K562 (cell line): ENCODE measurements around the gene TDRD9. TPM values are rescaled to one million over a fixed set of nuclear protein-coding genes. Genes with fewer than 3 reads are reported as not detected.

Experiments
- ATAC-seq: fragments of 200-7000 bp; cut with Tn5 transposase; 3 replicates; pipeline ENCODE4 v1.9.1; 2020; ENCODE audit warnings: moderate library complexity
- BruUV-seq: library from RNA; stranded (reverse); fragments of 400-500 nt; replicated peaks from 2 replicates; lab custom pipeline; 2021; lab: Mats Ljungman, UMichigan
- CTCF ChIA-PET: fragments of 300-600 bp; formaldehyde crosslinking; extraction: SDS; loops from one replicate; lab custom pipeline; 2021; ENCODE audit warnings: low intra/inter-chr PET ratio; lab: Yijun Ruan, JAX
- POLR2A ChIA-PET: fragments of 300-600, 350-650 bp; sonication (Branson Sonifier 250); formaldehyde crosslinking; extraction: SDS; loops from one replicate; lab custom pipeline; 2021; ENCODE audit warnings: antibody characterized with exemption, inconsistent platforms; lab: Yijun Ruan, JAX
- DNase-seq, 4 experiments: peaks; one replicate each; pipeline versions ENCODE4 v3.0.0 to v3.0.0-alpha.2; 2011 to 2018; ENCODE audit warnings: low spot score in 3 of 4, mixed read lengths in 3 of 4; ENCODE audit errors: extremely low read depth in 1 of 4
- FAIRE-seq: peaks from 2 replicates; lab custom pipeline; 2011; peaks lifted over from hg19 to GRCh38; lab: Jason Lieb, UNC
- H2AFZ ChIP-seq: 2 replicates; pipeline ENCODE4 v1.6.0; 2011; ENCODE audit warnings: low read depth, low read length, control low read depth, inconsistent platforms
- H3K27ac ChIP-seq: fragments of 200-600 bp; 3 replicates; pipeline ENCODE4 v1.8.0; 2011; ENCODE audit warnings: low read depth, mild to moderate bottlenecking, control low read depth, inconsistent platforms, low read length, moderate library complexity, mixed read lengths; ENCODE audit errors: extremely low read depth
- H3K27me3 ChIP-seq, 2 experiments: fragments of 300-600 bp in 1 of 2; 2 replicates in 1 of 2; 3 replicates in 1 of 2; pipeline versions ENCODE4 v1.6.0 to v1.8.0; 2011; ENCODE audit warnings: inconsistent platforms in 2 of 2, low read length in 2 of 2, mild to moderate bottlenecking in 1 of 2, mixed read lengths in 1 of 2, moderate library complexity in 1 of 2; ENCODE audit not compliant: control insufficient read depth in 2 of 2, insufficient read depth in 2 of 2
- H3K36me3 ChIP-seq: fragments of 300-600 bp; 3 replicates; pipeline ENCODE4 v1.8.0; 2011; ENCODE audit warnings: mild to moderate bottlenecking, low read length, inconsistent platforms; ENCODE audit not compliant: control insufficient read depth, insufficient read depth
- H3K4me1 ChIP-seq, 2 experiments: fragments of 200-600 bp in 1 of 2; replicated peaks in 1 of 2; 2 replicates in 1 of 2; 3 replicates in 1 of 2; pipeline versions ENCODE4 v1.5.1 to v1.8.0; 2011; ENCODE audit warnings: inconsistent platforms in 2 of 2, low read length in 2 of 2, mild to moderate bottlenecking in 1 of 2, mixed read lengths in 1 of 2, moderate library complexity in 1 of 2; ENCODE audit not compliant: control insufficient read depth in 2 of 2, insufficient read depth in 2 of 2
- H3K4me2 ChIP-seq: 2 replicates; pipeline ENCODE4 v1.6.1; 2011; ENCODE audit warnings: low read length, control low read depth, inconsistent platforms, mixed read lengths; ENCODE audit not compliant: insufficient read depth
- H3K4me3 ChIP-seq: fragments of 200-600 bp; sonication (generic), shearing (Covaris generic); 2 replicates; pipeline ENCODE4 v1.5.1; 2016; ENCODE audit warnings: control low read depth, inconsistent platforms
- H3K79me2 ChIP-seq: fragments of 200-600 bp; 3 replicates; pipeline ENCODE4 v1.8.0; 2011; ENCODE audit warnings: low read length, inconsistent platforms; ENCODE audit not compliant: control insufficient read depth, insufficient read depth
- H3K9ac ChIP-seq, 2 experiments: 2 replicates each; pipeline versions ENCODE4 v1.6.0 to v1.6.1; 2011; ENCODE audit warnings: low read depth in 2 of 2, low read length in 2 of 2, control low read depth in 1 of 2, inconsistent platforms in 1 of 2, mild to moderate bottlenecking in 1 of 2, mixed read lengths in 1 of 2; ENCODE audit not compliant: insufficient read depth in 1 of 2
- H3K9me1 ChIP-seq: one replicate; pipeline ENCODE4 v1.6.0; 2011; ENCODE audit warnings: inconsistent platforms, mild to moderate bottlenecking, low read length, moderate library complexity; ENCODE audit not compliant: control insufficient read depth, insufficient read depth
- H3K9me3 ChIP-seq: replicated peaks from 2 replicates; pipeline ENCODE4 v1.5.1; 2011; ENCODE audit warnings: low read depth, low read length, inconsistent platforms; ENCODE audit not compliant: control insufficient read depth, insufficient read depth
- H4K20me1 ChIP-seq: replicated peaks from 2 replicates; pipeline ENCODE4 v1.6.1; 2011; ENCODE audit warnings: low read length, inconsistent platforms, mixed read lengths; ENCODE audit not compliant: control insufficient read depth, insufficient read depth
- FOXA3 ChIP-seq, 2 experiments: fragments of 450-650 bp in 1 of 2; sonication (generic) in 1 of 2; formaldehyde crosslinking; IDR thresholded peaks in 1 of 2; conservative IDR thresholded peaks in 1 of 2; 2 replicates each; pipeline versions ENCODE4 v1.4.0 to v1.8.0; 2020 to 2022; ENCODE audit warnings: mild to moderate bottlenecking in 2 of 2, missing genetic modification reagents in 1 of 2
- HDAC6 ChIP-seq: IDR thresholded peaks from 2 replicates; pipeline ENCODE4 v1.6.1; 2012; ENCODE audit warnings: low read depth, mild to moderate bottlenecking, control low read depth, inconsistent platforms, low read length, moderate library complexity
- NCOR1 ChIP-seq: fragments of 450-650 bp; IDR thresholded peaks from 2 replicates; pipeline ENCODE4 v1.6.1; 2016; ENCODE audit warnings: mild to moderate bottlenecking, moderate library complexity
- SRSF1 ChIP-seq: fragments of 200-400 bp; formaldehyde crosslinking; IDR thresholded peaks from 2 replicates; pipeline ENCODE4 v1.6.1; 2017; ENCODE audit warnings: mild to moderate bottlenecking, low read depth, low read length, moderate library complexity
- TAF9B ChIP-seq: fragments of 450-650 bp; IDR thresholded peaks from 2 replicates; pipeline ENCODE4 v1.6.1; 2018; ENCODE audit warnings: mild to moderate bottlenecking; ENCODE audit not compliant: partially characterized antibody
- ZNF431 ChIP-seq: sonication (generic); formaldehyde crosslinking; IDR thresholded peaks from 2 replicates; pipeline ENCODE4 v1.8.0; 2022; ENCODE audit warnings: mild to moderate bottlenecking, missing genetic modification reagents
- WGBS: fragments of 100-300 bp; shearing (Covaris generic); methylation state at CpG from one replicate; pipeline ENCODE4 v1.1.6; 2016; ENCODE audit warnings: low coverage, mixed read lengths; ENCODE audit not compliant: insufficient coverage; ENCODE audit errors: missing lambda C conversion rate; 5-methylcytosine and 5-hydroxymethylcytosine counted together
- in situ Hi-C: fragments of 300-500 bp; cut with MboI; formaldehyde crosslinking; loops from 4 replicates; pipeline ENCODE4 v1.15.0; 2018; ENCODE audit warnings: inconsistent platforms, mixed read lengths
- intact Hi-C: fragments of 100-400 bp; cut with micrococcal nuclease; formaldehyde crosslinking; loops from 2 replicates; pipeline ENCODE4 v1.14.2; 2022
- polyA plus RNA-seq, 8 experiments: library from polyadenylated mRNA; depleted of rRNA in 4 of 8; stranded (reverse) in 5 of 8; unstranded in 3 of 8; fragments of >200 nt; fragmentation: Nextera tagmentation in 2 of 8; fragmentation: Illumina TruSeq in 1 of 8; extraction: Ambion mirVana in 2 of 8; extraction: Trizol in 1 of 8; gene quantifications; 2 replicates each; pipeline versions ENCODE4 v1.2.1 to v1.2.3, GENCODE V29; 2011 to 2014; ENCODE audit warnings: inconsistent platforms in 1 of 8, missing spikeins in 1 of 8
- total RNA-seq, 7 experiments: library from RNA; depleted of rRNA in 6 of 7; stranded (reverse); fragments of >200 nt in 6 of 7; fragmentation: Illumina TruSeq in 2 of 7; extraction: Trizol in 2 of 7; gene quantifications; 2 replicates each; pipeline versions ENCODE4 v1.2.1 to v1.2.3, GENCODE V29; 2011 to 2021; ENCODE audit warnings: low replicate concordance in 1 of 7
- TF ChIP-seq, protein P1 (sequence below), 2 experiments: fragments of 200-800 bp in 1 of 2; sonication (Bioruptor generic) in 1 of 2; sonication (generic) in 1 of 2; formaldehyde crosslinking in 1 of 2; IDR thresholded peaks in 1 of 2; conservative IDR thresholded peaks in 1 of 2; 2 replicates each; pipeline versions ENCODE4 v1.5.0 to v1.6.1; 2016 to 2020; ENCODE audit warnings: missing compliant biosample characterization in 1 of 2, missing genetic modification characterization in 1 of 2, missing genetic modification reagents in 1 of 2
- TF ChIP-seq, protein P2 (sequence below), 2 experiments: fragments of 250-450 bp in 1 of 2; fragments of 450-650 bp in 1 of 2; sonication (Bioruptor Pico) in 1 of 2; IDR thresholded peaks; 2 replicates each; pipeline versions ENCODE4 v1.6.1 to v1.8.0; 2016 to 2021; ENCODE audit warnings: mild to moderate bottlenecking in 2 of 2, moderate library complexity in 2 of 2, missing compliant biosample characterization in 1 of 2, missing genetic modification characterization in 1 of 2

Gene TDRD9
- total and polyA plus RNA-seq, 9 of the 15 experiments (the other 6 are each of a cell fraction or from before 2014, with no cell fraction given) = 0.04 to 0.14 (median 0.04) TPM; not detected in 5

DNA sequence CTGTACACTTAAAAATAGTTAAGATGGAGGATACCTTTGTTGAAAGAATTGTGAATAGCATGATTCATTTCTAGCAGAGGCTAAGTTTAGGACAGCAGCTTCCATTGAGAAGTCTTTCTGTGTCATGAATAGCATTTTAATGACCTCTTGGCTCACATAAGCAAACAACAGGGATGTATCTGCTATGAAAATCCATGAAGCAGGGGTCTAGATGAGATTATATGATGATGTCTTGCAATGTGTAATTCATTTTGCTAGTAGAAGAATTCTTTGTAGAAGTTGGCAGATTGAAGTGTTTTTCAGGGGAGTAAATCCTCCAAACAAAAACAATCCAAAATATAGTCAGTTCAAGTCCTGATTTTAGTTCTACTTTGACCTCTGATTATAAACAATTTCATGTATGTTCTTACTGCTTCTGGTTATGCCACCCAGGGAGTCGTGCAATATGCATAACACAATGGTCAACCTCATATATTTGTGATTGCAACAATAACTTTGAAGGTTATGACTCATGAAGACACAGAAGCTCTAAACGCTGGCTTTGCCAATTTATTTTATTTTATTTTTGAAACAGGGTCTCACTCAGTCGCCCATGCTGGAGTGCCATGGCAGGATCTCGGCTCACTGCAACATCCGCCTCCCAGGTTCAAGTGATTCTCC lies 21.0 kb downstream of the TDRD9 start:
- no peaks in the 10 kb centered on the region for H3K36me3 ChIP-seq
- H3K4me2 ChIP-seq = no peak overlapping the region
- H4K20me1 ChIP-seq = no peaks in the 10 kb centered on the region
- no peak overlapping the region for H3K4me3 ChIP-seq
- no peak for ATAC-seq
- H3K9ac ChIP-seq = no peak overlapping the region
- no peak overlapping the region for H3K27ac ChIP-seq
- 43% methylated on average over 5 of the region's 5 CpGs for WGBS
- DNase-seq = no peak
- no peak for TF ChIP-seq ZNF431 (CRISPR knock-in tag)
- no peak for TF ChIP-seq TAF9B
- TF ChIP-seq HDAC6 = no peak
- TF ChIP-seq, protein P1, sequence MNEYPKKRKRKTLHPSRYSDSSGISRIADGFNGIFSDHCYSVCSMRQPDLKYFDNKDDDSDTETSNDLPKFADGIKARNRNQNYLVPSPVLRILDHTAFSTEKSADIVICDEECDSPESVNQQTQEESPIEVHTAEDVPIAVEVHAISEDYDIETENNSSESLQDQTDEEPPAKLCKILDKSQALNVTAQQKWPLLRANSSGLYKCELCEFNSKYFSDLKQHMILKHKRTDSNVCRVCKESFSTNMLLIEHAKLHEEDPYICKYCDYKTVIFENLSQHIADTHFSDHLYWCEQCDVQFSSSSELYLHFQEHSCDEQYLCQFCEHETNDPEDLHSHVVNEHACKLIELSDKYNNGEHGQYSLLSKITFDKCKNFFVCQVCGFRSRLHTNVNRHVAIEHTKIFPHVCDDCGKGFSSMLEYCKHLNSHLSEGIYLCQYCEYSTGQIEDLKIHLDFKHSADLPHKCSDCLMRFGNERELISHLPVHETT (CRISPR knock-in tag; conservative IDR thresholded peaks at IDR 0.05 in 1 of 2, IDR thresholded peaks at IDR 0.05 in 1 of 2) = no peak
- TF ChIP-seq NCOR1 = no peak
- TF ChIP-seq, protein P2, sequence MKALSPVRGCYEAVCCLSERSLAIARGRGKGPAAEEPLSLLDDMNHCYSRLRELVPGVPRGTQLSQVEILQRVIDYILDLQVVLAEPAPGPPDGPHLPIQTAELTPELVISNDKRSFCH (CRISPR knock-in tag; IDR thresholded peaks at IDR 0.05) = no peak
- TF ChIP-seq, protein P2 (tag; IDR thresholded peaks at IDR 0.05) = no peak
- TF ChIP-seq SRSF1 = no peak
- TF ChIP-seq FOXA3 (CRISPR knock-in tag; conservative IDR thresholded peaks at IDR 0.05 in 1 of 2, IDR thresholded peaks at IDR 0.05 in 1 of 2) = no peak
- no TSS peak for BruUV-seq
- H3K9me3 ChIP-seq = no peaks in the 10 kb centered on the region
- intact Hi-C loops (no loop called here), in situ Hi-C loops (no loop called here)
- H3K27me3 ChIP-seq = no peaks in the 10 kb centered on the region
- ChIA-PET CTCF (no interaction called here), POLR2A (interaction anchor here (1.3 kb wide), 1 partner anchor 12 kb away, joined by 3 read pairs; no protein-coding TSS in a partner anchor)
- no peaks in the 10 kb centered on the region for H3K9me1 ChIP-seq
- H3K4me1 ChIP-seq = peaks cover 0 to under 1% of the 10 kb centered on the region in 2 experiments; a peak in 2 of 5 replicates
- FAIRE-seq = no peak
- no peaks in the 10 kb centered on the region for H3K79me2 ChIP-seq
- no peak overlapping the region for H2AFZ ChIP-seq
